GM21619 (cell line): ENCODE results near the gene ASZ1.

Experiments
- ATAC-seq: cut with Tn5 transposase; IDR thresholded peaks from one replicate; pipeline ENCODE4 v1.9.1; 2021; ENCODE audit not compliant: unreplicated experiment

The ASZ1 gene

DNA sequence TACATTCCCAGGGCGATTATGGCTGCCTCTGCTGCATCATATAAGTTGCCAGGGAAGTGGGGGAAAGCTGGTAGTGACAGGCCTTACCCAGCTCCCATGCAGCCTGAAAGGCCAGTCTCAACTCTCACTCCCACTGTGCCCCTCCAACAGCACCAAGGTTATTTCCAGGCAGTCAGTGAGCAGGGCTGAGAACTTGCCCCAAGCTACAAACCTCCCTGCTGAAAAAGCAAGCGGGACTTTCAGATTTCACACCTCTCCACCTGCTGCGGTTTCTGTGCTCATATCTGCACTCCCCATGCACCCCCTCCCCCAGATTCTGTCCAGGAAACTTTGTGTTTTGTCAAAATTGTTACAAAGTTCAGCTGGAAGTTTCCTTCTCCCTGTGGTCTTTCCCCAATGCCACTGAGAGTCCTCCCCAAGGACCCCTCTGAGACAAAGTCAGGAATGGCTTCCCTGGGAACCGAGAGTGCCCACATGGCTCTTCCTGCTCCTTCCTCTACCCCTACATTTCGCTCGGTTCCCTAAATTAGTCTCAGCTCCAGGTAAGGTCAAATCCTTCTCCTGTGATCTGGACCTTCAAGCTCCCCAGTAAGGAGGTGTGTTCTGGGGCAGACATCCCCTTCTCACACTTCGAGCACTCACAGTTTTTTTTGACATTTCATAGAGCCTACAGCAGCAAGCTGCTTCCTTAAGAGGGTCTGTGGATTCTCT is 79.2 kb downstream of the ASZ1 start:
- ATAC-seq = peak; percentile 91

DNA sequence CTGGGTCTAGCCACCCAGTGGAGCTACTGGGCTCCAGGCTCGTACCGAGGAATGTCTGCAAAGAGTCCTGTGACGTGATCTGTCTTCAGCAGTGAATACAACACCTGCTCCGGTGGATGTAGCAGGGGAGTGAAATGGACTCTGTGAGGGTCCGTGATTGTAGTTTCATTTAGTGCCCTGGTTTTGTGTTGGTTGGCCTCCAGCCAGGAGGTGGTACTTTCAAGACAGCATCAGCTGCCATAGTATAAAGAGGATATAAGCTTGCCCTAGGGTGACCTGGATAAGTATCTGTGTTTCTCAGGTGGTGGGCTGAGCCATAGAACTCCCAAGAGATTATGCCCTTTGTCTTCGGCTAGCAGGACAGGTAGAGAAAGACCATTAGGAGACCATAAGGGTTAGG is 79.8 kb downstream of the ASZ1 start:
- peak; percentile 18 for ATAC-seq

DNA sequence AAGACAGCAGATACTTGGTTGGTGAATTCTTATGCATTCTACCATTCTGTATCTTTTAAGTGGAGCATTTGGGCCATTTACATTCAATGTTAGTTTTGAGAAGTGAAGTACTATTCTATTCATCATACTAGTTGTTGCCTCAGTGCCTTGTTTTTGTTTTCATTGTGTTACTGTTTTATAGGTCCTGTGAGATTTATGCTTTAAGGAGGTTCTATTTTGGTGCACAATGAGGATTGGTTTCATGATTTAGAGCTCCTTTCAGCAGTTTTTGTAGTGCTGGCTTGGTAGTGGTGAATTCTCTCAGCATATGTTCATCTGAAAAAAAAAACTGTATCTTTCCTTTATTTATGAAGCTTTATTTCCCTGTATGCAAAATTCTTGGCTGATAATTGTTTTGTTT is 81.1 kb downstream of the ASZ1 start:
- no peak for ATAC-seq

DNA sequence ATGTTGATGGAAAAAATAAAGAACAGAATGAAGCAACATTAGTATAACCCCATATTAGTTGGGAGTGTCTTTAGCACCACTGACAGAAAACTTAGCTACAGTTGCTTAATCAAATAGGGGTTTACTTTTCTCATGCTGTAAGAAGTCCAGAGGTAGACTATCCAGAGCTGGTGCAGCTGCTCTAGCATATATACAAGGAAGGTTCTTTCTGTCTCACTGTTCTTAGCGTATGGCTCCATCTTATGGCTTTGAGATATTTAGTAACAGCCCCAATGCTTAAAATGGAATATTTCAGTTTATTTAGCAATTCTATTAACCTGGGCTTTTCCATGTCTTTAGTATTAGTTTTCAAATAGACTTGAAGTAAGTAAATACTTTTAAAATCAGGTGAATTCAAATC is 89.3 kb downstream of the ASZ1 start:
- ATAC-seq = no peak

DNA sequence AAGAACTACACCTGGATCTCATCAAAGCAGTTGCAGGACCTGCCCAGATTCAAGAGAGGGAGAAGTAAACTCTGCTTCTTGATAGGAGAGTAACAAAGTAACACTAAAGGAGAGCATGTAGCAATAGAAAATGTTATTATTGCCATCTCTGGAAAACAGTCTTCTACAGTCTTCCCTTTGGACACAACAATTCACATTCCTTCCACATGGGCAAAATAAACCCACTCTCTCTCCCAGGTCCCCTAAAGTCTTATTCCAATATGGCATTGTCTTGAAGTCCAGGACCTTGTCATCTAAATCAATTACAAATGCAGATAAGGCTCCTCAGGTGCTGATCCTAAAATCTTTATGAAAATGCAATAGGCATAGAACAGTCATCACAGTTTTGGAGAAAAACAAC is 94.1 kb downstream of the ASZ1 start:
- ATAC-seq = no peak

DNA sequence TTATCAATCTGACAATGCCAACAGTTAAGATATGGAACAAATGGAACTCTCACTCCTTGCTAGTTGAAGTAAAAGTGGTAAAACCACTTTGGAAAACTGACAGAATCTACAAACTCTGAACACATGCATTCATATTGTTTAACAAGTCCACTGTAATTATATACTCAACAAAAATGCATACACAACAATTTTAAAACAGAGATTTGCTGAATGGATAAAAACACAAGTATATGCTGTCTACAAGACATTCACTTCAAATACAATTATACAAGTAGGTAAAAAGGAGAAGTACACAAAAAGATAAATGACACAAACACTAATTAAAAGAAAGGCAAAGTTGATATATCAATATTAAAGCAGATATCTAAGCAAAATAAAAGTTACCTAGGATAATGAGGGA is 95.3 kb downstream of the ASZ1 start:
- no peak for ATAC-seq

DNA sequence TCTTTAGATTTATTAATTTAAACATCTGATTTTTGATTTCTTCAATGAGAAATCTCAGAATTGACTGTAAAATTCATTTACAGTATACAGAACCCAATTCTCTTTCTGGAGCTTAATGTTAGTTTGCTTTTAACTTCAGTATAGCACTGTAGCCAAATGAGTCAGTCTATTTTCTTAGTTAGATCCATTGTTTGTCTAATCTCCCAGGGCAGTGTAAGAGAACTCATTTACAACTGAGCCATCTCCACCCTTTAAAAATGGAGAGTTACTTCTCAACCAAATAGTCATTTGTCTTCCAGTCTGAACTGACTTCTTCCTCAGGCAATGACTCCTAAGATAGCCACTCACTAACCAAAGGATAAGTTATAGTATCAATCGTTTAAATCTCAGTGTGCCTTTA is 101.5 kb downstream of the ASZ1 start:
- ATAC-seq = no peak

DNA sequence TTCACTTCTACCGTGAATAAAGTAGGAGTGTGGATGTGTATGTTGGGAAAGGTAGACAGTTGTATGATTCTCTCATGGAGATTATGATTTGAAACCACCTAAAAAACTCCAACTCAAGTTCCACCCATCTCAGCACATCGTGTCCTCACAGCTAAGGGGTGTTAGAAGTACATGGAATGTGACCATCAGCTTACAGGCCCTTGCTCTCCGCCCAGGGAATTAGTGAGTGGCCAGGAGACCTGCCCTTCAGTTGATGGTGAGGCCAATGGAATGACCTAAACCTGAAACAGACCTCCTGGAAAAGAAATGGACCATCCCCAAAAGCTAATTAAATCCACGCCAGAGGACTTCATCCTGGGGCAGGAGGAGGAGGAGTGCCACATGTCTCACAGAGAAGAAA is 102.3 kb downstream of the ASZ1 start:
- no peak for ATAC-seq

DNA sequence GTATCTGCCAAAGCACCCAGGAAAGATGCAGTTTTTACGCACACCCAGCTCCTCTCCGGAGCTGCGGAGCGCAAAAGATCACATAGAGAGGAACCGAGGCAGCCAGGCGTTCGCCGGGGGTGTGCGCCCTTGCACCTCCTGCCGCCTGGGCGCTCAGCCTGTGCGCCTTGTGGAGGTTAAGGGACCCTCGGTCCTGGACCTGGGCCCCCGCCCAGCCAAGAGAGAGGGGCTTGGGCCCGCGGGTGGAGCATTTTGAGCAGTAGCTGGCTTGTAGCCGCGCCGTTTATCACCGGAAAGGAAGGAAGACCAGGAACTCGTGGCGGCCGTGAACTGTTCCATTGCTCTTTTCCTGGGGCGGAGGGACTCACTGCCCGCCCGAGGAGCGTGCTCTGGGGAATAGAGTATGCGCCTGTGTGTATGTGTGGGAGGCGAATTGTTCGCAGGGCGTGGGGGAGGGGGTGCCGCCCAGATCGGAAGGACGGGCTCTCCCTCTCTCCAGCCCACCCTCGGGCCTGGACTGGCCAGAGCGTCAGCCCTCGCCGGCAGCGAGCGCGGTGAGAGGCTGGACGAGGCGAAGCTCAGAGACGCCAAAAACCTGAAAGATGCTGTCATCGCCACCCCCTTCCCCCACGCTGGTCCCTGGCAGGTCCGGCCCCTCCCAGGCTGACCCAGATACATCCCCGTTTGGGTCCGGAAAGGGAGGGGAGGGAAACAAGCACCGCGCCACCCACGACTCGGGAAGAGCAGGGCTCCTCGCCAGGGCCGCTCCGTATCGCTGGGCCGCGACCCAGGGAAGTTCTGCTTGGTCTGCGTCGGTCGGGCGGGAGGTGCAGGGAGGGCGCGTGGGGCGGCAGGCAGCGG is 103.2 kb downstream of the ASZ1 start:
- no peak for ATAC-seq

DNA sequence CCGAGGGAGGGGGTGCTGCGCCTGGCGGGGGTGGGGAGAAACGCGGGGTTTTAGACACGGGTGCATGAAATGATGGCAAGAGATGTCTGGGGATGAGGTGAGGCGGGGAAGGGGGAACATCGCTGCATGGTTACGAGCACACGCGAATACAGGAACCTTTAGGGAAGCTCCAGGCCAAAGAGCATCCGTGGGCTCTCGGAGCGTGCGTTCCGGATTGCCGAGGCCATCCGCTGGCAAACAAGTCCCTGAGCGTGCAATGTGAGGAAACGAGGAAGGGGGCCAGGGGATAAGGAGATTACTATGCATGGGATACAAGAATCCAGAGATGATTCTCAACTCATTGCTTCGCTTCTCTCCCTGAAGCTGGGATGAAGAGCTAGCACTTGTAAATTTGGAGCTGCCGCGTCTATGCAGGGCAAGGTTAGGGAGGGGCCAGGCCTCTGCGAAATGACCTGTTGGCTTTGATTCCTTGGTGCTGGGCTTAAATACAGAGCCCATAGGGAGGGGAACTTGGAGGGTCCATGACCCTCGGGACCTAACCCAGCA is 103.9 kb downstream of the ASZ1 start:
- ATAC-seq = no peak

DNA sequence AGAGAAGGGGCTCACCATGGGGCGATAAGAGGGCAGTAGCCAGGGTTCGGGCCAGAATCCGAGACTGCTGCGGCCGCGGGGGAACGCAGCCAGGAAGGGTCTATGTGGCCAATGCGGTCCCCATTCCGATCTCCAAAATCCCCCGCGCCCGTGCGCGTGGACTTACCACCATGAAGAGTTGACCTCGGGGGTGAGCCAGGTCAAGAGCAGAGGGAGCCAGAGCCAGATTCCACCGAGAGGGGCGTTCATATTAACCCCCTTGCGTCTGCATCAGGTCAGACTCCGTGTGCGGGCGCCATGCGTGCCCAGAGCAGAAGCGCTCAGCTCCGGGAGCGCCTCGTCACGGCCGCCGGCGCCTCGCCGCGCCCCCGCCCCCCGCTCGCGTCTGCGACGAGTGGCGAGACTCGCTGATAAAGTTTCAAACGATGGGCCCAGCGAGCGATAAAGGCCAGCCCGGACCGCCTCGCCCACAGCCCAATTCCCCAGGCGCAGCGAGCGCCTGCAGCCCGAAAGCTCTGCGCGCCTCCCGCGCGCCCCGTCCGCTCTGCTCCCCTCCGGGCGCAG is 104.5 kb downstream of the ASZ1 start, which contains the start of gene WNT2:
Gene WNT2, minus strand, starts transcription at position 318 of the 564 bp plus-strand sequence. Its CDS starts 69 bp downstream, at position 249.
- no peak for ATAC-seq

DNA sequence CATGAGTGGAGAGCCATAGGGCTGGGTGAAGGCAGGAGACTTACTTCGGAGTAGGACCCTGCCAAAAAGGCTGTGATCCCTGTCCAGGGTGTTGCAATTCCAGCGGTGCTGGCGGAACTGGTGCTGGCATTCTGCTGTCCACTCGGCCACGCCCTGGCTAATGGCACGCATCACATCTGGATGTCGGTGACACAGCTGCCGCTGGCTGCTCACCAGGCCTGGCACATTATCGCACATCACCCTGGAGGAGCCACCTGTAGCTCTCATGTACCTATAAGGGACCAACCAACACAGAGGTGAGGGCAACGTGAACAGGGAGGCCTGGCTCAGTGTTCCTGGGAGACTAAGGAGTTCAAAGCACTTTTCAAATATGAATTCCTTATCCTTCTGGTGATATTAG is 106.8 kb downstream of the ASZ1 start:
- ATAC-seq = no peak

DNA sequence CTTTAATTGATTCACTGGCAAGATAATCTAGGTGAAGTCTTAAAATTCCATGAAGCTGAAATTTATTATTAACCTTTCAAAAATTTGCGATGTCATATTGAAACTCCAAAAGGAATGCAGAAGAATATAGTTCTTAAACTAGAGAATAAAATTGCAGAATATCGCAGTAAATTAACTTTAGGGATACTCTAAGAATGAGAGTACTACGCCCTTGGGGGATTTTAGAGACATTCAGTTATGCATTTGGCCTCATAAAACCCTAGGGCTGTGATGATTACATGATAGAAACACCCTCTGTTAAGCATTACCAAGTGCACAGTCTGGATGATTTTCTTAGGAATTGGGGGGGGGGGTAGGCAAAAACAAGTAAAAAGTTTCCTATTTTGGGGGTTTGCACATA is 108.1 kb downstream of the ASZ1 start:
- ATAC-seq = no peak

DNA sequence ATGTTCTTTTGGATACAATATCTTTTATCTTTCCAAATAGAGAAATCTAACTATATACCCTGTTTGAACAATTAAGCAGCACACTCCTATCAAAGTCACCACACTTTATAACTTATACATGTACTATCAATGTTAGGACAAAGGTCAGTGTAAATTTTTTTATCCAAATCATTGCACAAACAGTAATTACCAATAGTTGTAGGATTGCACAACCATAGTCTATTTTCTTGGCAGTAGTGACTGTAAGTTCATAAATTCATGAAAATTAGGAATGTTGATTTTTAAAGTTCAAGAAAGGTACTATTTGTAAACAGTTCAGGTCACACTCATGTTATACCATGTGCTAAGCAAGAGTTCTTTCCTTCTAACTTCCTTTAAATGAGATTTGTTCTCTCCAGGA is 113.7 kb downstream of the ASZ1 start:
- no peak for ATAC-seq
